Nephron progenitor cell (in vitro differentiated cells): ENCODE measurements around the gene PLEKHH3.

Experiments used
- DNase-seq: peaks from one replicate; pipeline ENCODE4 v3.0.0; 2021
- H3K27ac Mint-ChIP-seq: 2 replicates; pipeline ENCODE4 v1.8.0; 2021; ENCODE audit warnings: mild to moderate bottlenecking, moderate library complexity, mixed read lengths
- H3K27me3 Mint-ChIP-seq: 2 replicates; pipeline ENCODE4 v1.8.0; 2021; ENCODE audit warnings: mild to moderate bottlenecking, low read depth, mixed read lengths; ENCODE audit not compliant: poor library complexity
- H3K36me3 Mint-ChIP-seq: 2 replicates; pipeline ENCODE4 v1.8.0; 2021; ENCODE audit warnings: low read depth, mixed read lengths
- H3K4me1 Mint-ChIP-seq: 2 replicates; pipeline ENCODE4 v1.8.0; 2021; ENCODE audit warnings: mixed read lengths
- H3K4me3 Mint-ChIP-seq: 2 replicates; pipeline ENCODE4 v1.8.0; 2021; ENCODE audit warnings: mild to moderate bottlenecking, moderate library complexity, mixed read lengths
- H3K9me3 Mint-ChIP-seq: 2 replicates; pipeline ENCODE4 v1.8.0; 2021; ENCODE audit warnings: mild to moderate bottlenecking, moderate library complexity, mixed read lengths
- CTCF ChIP-seq: fragments of 200-600 bp; sonication (generic); IDR thresholded peaks from 2 replicates; pipeline ENCODE4 v1.5.0; 2021; ENCODE audit warnings: antibody characterized with exemption

The PLEKHH3 gene

GRCh38 chr17:42699415-42699740 lies 22.6 kb upstream of the PLEKHH3 start:
- no peak for DNase-seq
- H3K27ac Mint-ChIP-seq: peak overlapping the region; percentile 98
- H3K4me3 Mint-ChIP-seq: peak overlapping the region; percentile 60
- no peak for TF ChIP-seq CTCF
- H3K9me3 Mint-ChIP-seq: no peaks in the 10 kb centered on the region
- peaks cover 7% of the 10 kb centered on the region for H3K27me3 Mint-ChIP-seq
- peaks cover 57% of the 10 kb centered on the region for H3K36me3 Mint-ChIP-seq
- peaks cover 40% of the 10 kb centered on the region for H3K4me1 Mint-ChIP-seq

GRCh38 chr17:42698736-42699414 lies 22.1 kb upstream of the PLEKHH3 start:
- no peak for TF ChIP-seq CTCF
- peaks cover 40% of the 10 kb centered on the region for H3K4me1 Mint-ChIP-seq

GRCh38 chr17:42697108-42697811 lies 20.5 kb upstream of the PLEKHH3 start:
- Mint-ChIP-seq H3K4me3 (no peak overlapping the region), H3K9me3 (no peaks in the 10 kb centered on the region), H3K36me3 (peaks cover 52% of the 10 kb centered on the region), H3K4me1 (peaks cover 40% of the 10 kb centered on the region), H3K27ac (no peak overlapping the region), H3K27me3 (peaks cover 7% of the 10 kb centered on the region)
- no peak for DNase-seq
- TF ChIP-seq CTCF: no peak

More at GRCh38 chr17:42698736-42699414, 22.1 kb upstream of the PLEKHH3 start:
- Mint-ChIP-seq H3K36me3 (peaks cover 53% of the 10 kb centered on the region), H3K27me3 (peaks cover 7% of the 10 kb centered on the region), H3K4me3 (no peak overlapping the region), H3K9me3 (no peaks in the 10 kb centered on the region), H3K27ac (peak overlapping the region; percentile 98)
- no peak for DNase-seq

- peaks cover 51% of the 10 kb centered on the region for H3K36me3 Mint-ChIP-seq
- DNase-seq: no peak
- H3K9me3 Mint-ChIP-seq: no peaks in the 10 kb centered on the region
- no peak overlapping the region for H3K27ac Mint-ChIP-seq
- TF ChIP-seq CTCF: no peak
- H3K4me1 Mint-ChIP-seq: peaks cover 34% of the 10 kb centered on the region
- peaks cover 4% of the 10 kb centered on the region for H3K27me3 Mint-ChIP-seq
- no peak overlapping the region for H3K4me3 Mint-ChIP-seq
These were observed 18.7 kb upstream of the PLEKHH3 start for GRCh38 chr17:42695500-42695899.

GRCh38 chr17:42694524-42694923 lies 17.7 kb upstream of the PLEKHH3 start:
- DNase-seq: no peak
- peaks cover 24% of the 10 kb centered on the region for H3K4me1 Mint-ChIP-seq
- H3K36me3 Mint-ChIP-seq: peaks cover 50% of the 10 kb centered on the region
- TF ChIP-seq CTCF: no peak
- H3K27ac Mint-ChIP-seq: no peak overlapping the region
- no peaks in the 10 kb centered on the region for H3K9me3 Mint-ChIP-seq
- no peak overlapping the region for H3K4me3 Mint-ChIP-seq
- H3K27me3 Mint-ChIP-seq: peaks cover 5% of the 10 kb centered on the region

GRCh38 chr17:42692489-42692888 lies 15.7 kb upstream of the PLEKHH3 start:
- H3K27ac Mint-ChIP-seq: peak overlapping the region; percentile 89

More at GRCh38 chr17:42692489-42692888, 15.7 kb upstream of the PLEKHH3 start:
- no peak for DNase-seq
- peaks cover 60% of the 10 kb centered on the region for H3K36me3 Mint-ChIP-seq
- no peak overlapping the region for H3K4me3 Mint-ChIP-seq
- peaks cover 23% of the 10 kb centered on the region for H3K4me1 Mint-ChIP-seq
- H3K27me3 Mint-ChIP-seq: peaks cover 5% of the 10 kb centered on the region
- TF ChIP-seq CTCF: no peak
- no peaks in the 10 kb centered on the region for H3K9me3 Mint-ChIP-seq
